ENCODE results near the gene TOE1.

- TF ChIP-seq POLR2AphosphoS5 (IDR thresholded peaks at IDR 0.05; ENCODE audit: low read depth, low read length) = no peak
- no peak for TF ChIP-seq POLR2A (IDR thresholded peaks at IDR 0.05; ENCODE audit: low read depth, low read length)
Observed at GRCh38 chr1:45325851-45326506, 14.0 kb upstream of the TOE1 start.
